GM23248 (cell line): ENCODE results near the gene DDX10.

Experiments used
- EZH2 ChIP-seq: fragments of 200-600 bp; sonication (generic); IDR thresholded peaks from 2 replicates; pipeline ENCODE4 v1.6.1; 2018; ENCODE audit warnings: antibody characterized with exemption, mild to moderate bottlenecking; ENCODE audit not compliant: insufficient read depth, poor library complexity, severe bottlenecking
- EZH2phosphoT487 ChIP-seq: fragments of 200-600 bp; sonication (generic); IDR thresholded peaks from 2 replicates; pipeline ENCODE4 v1.6.1; 2018; ENCODE audit warnings: antibody characterized with exemption, moderate library complexity, mild to moderate bottlenecking, low read depth; ENCODE audit not compliant: insufficient read depth

DNA sequence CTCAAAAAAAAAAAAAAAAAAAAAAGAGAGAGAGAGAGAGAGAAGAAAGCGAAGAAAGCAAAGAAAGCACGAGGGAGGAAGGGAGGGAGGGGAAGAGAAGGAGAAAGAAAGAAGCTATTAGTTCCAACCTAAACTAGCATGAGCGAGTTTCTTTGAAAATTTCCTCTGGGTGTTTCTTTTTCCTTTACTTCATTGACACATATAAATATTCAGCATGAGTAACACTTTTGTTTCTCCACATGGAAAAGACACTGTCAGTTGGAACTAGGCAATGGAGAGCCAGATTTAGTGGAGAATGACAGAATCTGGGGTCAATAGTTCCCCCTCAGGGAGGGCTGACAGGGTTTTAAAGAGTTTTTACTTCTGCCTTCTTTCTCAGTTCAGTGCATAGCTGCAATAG lies 257.4 kb downstream of the DDX10 start:
- TF ChIP-seq EZH2, result no peak
- no peak for TF ChIP-seq EZH2phosphoT487
